ENCODE measurements around the gene SENP1. TPM values are rescaled to one million over a fixed set of nuclear protein-coding genes. Genes with fewer than 3 reads are reported as not detected.
A peak's percentile ranks its signal among the peaks of the same experiment; 100 is the strongest.

SENP1 gene
- total RNA-seq (2012; rRNA removed) (22.5 and 25.3 TPM in 2 replicates), polyA plus RNA-seq (2012; rRNA removed) (6.9 and 7.2 TPM in 2 replicates), Bru-seq, nascent RNA (percentile 69 among the genes with signal in this experiment), BruChase-seq, experiment 1, labeled RNA remaining after a 6-hour chase (percentile 72 among the genes with signal in this experiment), BruChase-seq, experiment 2, labeled RNA remaining after a 2-hour chase (percentile 69 among the genes with signal in this experiment)
- polyA plus RNA-seq (2012; cell fraction: cytosol; rRNA removed) = 1.4 and 1.8 TPM in 2 replicates
- polyA plus RNA-seq (2012; cell fraction: nucleus; rRNA removed; ENCODE audit: low replicate concordance) = 1.2 and 8.4 TPM in 2 replicates
- long read RNA-seq, full-length matches to known transcripts = 3 of 10 reads
- long read RNA-seq, partial matches to known transcripts = 3 of 10 reads
- long read RNA-seq, other reads (novel, unspliced or antisense) = 4 of 10 reads

DNA sequence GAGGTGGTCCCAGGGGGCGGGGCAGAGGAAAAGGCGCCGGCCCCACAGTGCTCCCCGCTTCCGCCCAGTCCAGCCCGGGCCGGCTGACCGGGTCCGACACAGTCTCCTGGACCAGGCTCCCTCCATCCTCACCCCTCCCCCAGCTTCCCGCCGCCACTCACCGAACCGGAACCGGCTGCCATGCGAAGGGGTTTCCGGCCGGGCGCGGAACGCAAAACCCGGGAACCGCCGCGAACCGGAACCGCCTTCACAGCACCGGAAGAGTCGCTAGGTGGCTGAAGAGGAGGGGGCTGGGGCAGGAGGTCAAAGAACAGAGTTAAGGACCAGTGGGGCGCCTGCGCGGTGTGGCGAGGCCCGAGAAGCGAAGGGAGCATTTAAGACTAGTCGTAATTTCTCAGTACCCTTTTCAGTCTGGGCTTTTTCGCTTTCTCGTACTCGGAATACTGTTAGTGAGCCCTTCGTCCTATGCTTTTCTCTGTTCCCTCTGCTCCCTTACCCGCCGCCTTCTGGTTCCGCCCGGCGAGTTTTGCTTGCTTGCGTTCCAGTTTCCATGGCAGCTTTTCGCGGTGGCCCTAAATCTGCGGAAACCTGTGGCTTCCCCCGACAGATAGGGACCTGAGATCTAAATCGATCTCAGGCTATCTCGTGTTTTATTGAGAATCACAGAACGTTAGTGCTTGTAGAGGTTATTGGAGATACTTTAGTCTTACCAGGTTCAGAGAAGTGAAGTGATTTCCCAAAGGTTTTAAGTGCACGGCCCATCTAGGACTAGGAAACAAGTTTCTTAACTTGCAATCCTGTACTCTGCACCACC, at the start of gene SENP1:
TSS of gene SENP1 (minus strand) at position 213 of the 814 bp plus-strand sequence. CDS start 4,607 bp downstream, outside the sequence.
- peak within 1 kb of the TSS; percentile 100 for H3K23ac ChIP-seq (ENCODE audit: low read depth, low read length)
- H3K4me1 ChIP-seq (ENCODE audit: control insufficient read depth, insufficient read depth, low read length) = peaks cover 7% of the 10 kb centered on the region
- peak within 1 kb of the TSS; percentile 95 for H4K5ac ChIP-seq (ENCODE audit: low read depth, low read length)
- dilution Hi-C loops (cut with HindIII; ENCODE audit: low sequenced_read_pairs, unreplicated experiment) (no loop called here), intact Hi-C loops (cut with micrococcal nuclease) (loop anchor here (2.0 kb wide), 1 partner anchor 51 kb away; the partner anchor contains the start of gene ASB8), in situ Hi-C loops (cut with MboI; ENCODE audit: low sequenced_read_pairs) (no loop called here)
- H3K36me3 ChIP-seq (ENCODE audit: control insufficient read depth, insufficient read depth, low read length) = no peaks in the 10 kb centered on the region
- peak; percentile 59; the same call in 1 of the 2 replicates for TF ChIP-seq POLR2A (IDR thresholded peaks at IDR 0.05; ENCODE audit: low read depth, low read length)
- no peak for TF ChIP-seq CHD1 (IDR thresholded peaks at IDR 0.05; ENCODE audit: low read depth, low read length)
- no peak for TF ChIP-seq MAFK (IDR thresholded peaks at IDR 0.05; ENCODE audit: low read depth, low read length)
- no peak for TF ChIP-seq CEBPB (IDR thresholded peaks at IDR 0.05; ENCODE audit: low read depth, low read length)
- 0 out of 2 replicates have a peak, but pooled peaks cover 3% of the 10 kb centered on the region for H3K27me3 ChIP-seq (ENCODE audit: control insufficient read depth, insufficient read depth, low read length)
- H4K20me1 ChIP-seq (ENCODE audit: insufficient read depth, low read length) = no peaks in the 10 kb centered on the region
- peak within 1 kb of the TSS; percentile 99 for H3K4me2 ChIP-seq (ENCODE audit: low read depth, low read length)
- 2% methylated on average over 19 of the region's 53 CpGs; no CpG with 5 or more reads in 1 of the 2 experiments for WGBS, 2 experiments (ENCODE audit: extremely low coverage in 2 of 2, insufficient read length in 1 of 2)
- peak within 1 kb of the TSS; percentile 95 for H4K91ac ChIP-seq (ENCODE audit: insufficient read depth, low read depth, low read length)
- peak within 1 kb of the TSS; percentile 83 for H3K4me3 ChIP-seq (ENCODE audit: insufficient read depth, low read depth, low read length)
- H3K27ac ChIP-seq (ENCODE audit: insufficient read depth, low read length) = peak within 1 kb of the TSS; percentile 93
- no TSS peak for BruUV-seq (replicated peaks)
- H3K9ac ChIP-seq (ENCODE audit: low read depth, low read length) = peak within 1 kb of the TSS; percentile 89
- peak within 1 kb of the TSS; percentile 3 for H2AK5ac ChIP-seq (ENCODE audit: low read depth, low read length)
- H3K79me1 ChIP-seq (ENCODE audit: low read depth in 1 of 2, low read length in 2 of 2) = peaks cover 18 to 33% of the 10 kb centered on the region in 2 experiments
- POLR2A ChIA-PET (ENCODE audit: unreplicated experiment) = no interaction called here
- H3K4ac ChIP-seq (ENCODE audit: low read depth, low read length) = peak within 1 kb of the TSS; percentile 95
- ATAC-seq (ENCODE audit: low read depth) (peak; percentile 92), DNase-seq (peak; percentile 81)
- peak within 1 kb of the TSS; percentile 87 for H2BK120ac ChIP-seq (ENCODE audit: low read depth, low read length)
- H3K9me3 ChIP-seq (ENCODE audit: control insufficient read depth, insufficient read depth, low read length) = no peaks in the 10 kb centered on the region
- H3K14ac ChIP-seq (replicated peaks; ENCODE audit: low read depth, low read length) = peak within 1 kb of the TSS; percentile 90
- H3K18ac ChIP-seq (ENCODE audit: low read depth, low read length) = peak within 1 kb of the TSS; percentile 87
- peak within 1 kb of the TSS; percentile 93 for H2BK5ac ChIP-seq (ENCODE audit: low read depth, low read length, poor library complexity, severe bottlenecking)
- peak within 1 kb of the TSS; percentile 98 to 100 for H4K8ac ChIP-seq (ENCODE audit: low read depth in 2 of 2, low read length in 2 of 2)
- H2BK15ac ChIP-seq (ENCODE audit: low read depth, low read length) = peak within 1 kb of the TSS; percentile 92; the same call in 1 of the 3 replicates
- peak within 1 kb of the TSS; percentile 96 for H3K56ac ChIP-seq (ENCODE audit: extremely low read depth, insufficient read depth, low read length)
- H3K9me1 ChIP-seq (ENCODE audit: insufficient read depth, low read length) = 0 out of 2 replicates have a peak, but pooled peaks cover 3% of the 10 kb centered on the region
- H2AFZ ChIP-seq (replicated peaks; ENCODE audit: low read length, poor library complexity) = peak within 1 kb of the TSS; percentile 99
- peak within 1 kb of the TSS; percentile 91 for H2AK9ac ChIP-seq (replicated peaks; ENCODE audit: low read depth, low read length, poor library complexity)
- H2BK20ac ChIP-seq (ENCODE audit: low read depth, low read length) = peak within 1 kb of the TSS; percentile 58; the same call in 1 of the 2 replicates
- CTCF ChIA-PET = interaction anchor here (1.0 kb wide), 1 partner anchor 13 kb away, joined by 3 read pairs; the partner anchor contains the start of gene PFKM

All from IMR-90 (cell line).